ELR (cell line): ENCODE results near the gene PRR29.
"Not testable (repeated sequence)": the region's sequence is repeated elsewhere in the genome, so short reads cannot be mapped to it uniquely, and the experiment has no call there.

Experiments
- DNase-seq: peaks from one replicate; pipeline ENCODE4 v3.0.0-alpha.2; 2015; ENCODE audit warnings: low read depth

PRR29 gene

GRCh38 chr17:64015447-64015846 is 17.3 kb downstream of the PRR29 start:
- DNase-seq: no peak

GRCh38 chr17:64016231-64016784 is 18.2 kb downstream of the PRR29 start:
- DNase-seq: no peak

DNA sequence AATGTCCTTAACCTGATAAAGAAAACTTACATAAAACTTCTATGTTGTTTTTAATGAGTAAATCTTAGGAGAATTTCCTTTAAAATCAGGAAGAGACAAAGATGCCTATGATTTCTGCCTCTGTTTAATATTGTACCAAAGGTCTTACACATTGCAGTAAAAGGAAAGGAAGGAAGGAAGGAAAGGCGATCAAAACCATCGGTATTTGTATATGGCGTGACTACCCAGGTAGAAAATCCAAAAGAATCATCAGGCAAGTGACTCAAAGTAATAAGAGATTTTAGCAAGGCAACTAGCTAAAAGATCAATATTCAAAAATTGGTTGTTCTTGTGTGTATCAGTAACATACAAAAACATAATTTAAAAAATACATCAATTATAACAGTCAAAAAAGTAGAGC is 18.8 kb downstream of the PRR29 start:
- DNase-seq: no peak

DNA sequence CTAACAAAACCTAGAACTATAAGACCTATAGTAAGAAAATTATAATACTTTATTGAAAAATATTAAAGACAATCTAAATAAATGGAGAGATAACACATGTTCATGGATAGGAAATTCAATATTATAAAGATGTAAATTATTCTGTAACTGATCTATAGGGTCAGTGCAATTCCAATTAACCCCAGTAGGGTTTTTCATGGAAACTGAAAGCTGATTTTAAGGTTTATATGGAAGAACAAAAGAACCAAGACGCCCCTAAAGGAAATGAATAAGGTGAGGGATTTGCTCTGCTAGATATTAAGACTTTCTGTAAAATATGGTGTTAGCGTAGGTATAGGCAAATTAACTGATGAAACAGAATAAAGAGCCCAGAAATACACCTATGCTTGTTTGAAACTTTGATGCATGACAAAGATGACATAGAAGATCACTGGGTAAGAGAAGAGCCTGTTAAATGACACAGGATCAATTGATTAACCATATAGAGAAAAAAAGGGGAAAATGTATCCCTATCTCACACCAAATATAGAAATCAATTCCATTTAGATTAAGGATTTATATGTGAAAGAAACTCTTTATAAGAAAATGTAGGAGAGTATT is 19.3 kb downstream of the PRR29 start:
- peak; percentile 38 for DNase-seq

- DNase-seq: not testable (repeated sequence)
These were observed 21.4 kb downstream of the PRR29 start for GRCh38 chr17:64019551-64019961.

DNA sequence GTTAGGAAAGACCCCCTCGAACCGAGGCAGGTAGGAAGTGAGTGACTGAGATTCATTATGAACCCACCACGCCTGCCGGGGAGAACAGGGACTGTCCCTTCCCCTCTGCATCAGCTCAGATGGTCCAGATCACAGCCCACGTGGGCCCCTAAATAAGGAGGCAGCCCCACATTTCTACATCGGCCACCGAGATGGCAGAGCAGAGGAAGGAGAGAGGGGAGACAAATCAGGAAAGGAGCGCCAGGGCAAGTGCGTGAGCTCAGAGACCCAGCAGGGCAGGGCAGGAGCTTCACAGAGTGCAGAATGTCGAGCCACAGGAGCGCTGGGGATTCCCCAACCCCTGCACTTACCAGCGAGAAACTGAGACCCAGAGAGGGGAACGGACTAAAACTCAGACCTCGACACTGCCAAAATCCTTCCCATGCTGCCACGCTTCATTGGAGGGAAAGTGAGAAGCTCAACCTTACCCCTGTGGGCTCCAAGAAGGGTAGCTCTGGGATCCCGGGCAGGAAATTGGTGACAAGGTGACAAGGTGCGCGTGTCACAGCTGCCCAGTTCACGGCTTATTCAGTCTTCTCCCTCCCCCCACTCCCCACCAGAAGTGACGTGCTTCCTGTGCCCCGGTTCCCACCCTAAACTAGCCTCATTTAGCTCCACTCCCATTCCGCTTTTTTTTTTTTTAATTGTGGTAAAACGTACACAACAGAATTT is 22.1 kb downstream of the PRR29 start, which contains the start of gene ICAM2:
Gene ICAM2 (minus strand): TSS at position 578 of the 711 bp plus-strand sequence. CDS start 13,942 bp downstream, outside the sequence.
- DNase-seq: peak; percentile 33

DNA sequence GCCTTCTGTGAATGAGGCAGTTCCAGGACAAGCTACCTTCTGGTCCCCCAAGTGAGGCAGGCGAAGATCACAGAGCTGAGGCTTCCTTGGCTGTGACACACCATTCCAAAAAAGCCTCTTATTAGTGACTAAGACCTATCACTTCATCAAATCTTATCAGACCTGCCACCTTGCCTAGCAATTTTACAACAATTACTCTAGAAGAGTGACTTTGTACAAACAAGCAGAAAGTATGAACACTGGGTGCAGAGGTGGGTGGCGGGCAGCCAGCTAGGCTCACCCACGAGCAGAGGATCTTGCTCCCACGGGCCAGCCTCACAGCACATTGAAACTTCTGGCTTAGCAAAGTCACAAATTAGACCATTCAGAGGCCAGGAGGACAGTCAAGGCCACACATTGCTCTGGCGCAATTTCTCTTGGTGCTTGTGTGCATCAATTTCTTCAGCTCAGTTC is 24.5 kb downstream of the PRR29 start:
- no peak for DNase-seq

GRCh38 chr17:64024215-64024654 is 26.1 kb downstream of the PRR29 start:
- DNase-seq: no peak

DNA sequence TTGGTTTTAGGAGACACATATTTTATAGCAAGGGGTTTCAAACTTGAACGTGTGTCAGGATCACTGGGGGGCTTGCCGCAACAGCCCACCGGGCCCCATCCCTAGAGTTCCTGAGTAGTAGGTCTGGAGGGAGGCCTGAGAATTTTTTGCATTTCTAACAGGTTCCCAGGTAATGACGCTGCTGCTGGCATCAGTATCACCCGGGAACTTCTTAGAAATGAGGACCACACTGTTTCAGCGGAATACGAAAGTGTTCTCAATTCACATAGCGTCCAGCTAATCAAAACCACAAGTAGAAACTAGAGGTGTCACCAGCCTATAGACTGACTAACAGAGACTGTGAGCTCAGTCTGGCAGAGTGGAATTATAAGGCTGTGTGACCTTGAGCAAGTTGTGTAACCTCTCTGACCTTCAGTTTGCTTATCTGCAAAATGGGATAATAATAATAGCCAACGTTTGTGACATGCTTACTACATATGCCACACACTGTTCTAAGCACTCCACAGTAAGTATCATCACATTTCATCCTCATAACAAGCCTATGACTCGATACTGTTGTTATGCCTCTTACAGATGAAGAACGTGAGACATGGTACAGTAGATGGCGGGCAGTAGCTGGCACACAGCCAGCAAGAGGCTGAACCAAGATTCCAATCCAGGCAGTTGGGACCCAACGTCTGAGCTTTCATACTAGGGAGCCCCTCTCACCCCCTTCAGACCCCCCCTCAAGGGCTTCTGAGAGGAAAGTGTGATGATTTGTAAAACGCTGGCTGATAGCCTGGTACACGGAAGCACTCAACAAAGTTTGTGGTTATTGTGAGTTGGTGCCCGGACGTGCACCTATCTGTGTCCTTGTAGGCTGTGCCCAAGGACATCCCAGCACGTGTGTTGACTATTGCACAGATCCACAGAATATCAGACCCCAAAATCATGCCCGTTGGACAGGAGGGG is 26.9 kb downstream of the PRR29 start:
- DNase-seq: peak; percentile 55

DNA sequence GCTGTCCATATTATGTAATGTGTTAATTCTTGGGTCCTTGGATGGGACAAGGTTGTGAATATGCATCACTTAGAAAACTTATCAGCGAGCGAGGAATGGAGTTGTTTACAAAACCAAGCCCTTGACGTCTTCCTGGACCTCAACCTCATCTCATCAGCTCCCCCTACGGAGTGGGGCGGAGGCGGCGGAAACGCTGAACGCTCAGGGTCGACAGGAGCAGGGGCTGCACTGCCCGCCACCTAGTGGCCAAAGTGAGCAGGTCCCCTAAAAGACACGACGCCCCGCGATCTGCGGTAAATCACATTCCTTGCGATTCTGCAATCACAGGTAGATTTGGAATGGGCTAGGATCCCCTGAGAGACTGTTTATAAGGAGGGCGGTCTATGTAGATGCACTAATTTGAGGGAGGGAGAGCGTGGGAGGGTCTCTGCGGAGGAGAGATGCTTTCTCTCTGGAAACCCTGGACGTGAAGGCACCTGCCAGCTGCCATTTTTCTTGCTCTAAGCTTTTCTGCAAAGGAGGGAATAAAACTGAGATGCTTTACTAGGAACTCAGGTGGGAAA is 27.7 kb downstream of the PRR29 start:
- DNase-seq: peak; percentile 88

GRCh38 chr17:64028874-64029464 is 30.8 kb downstream of the PRR29 start:
- DNase-seq: peak; percentile 80

GRCh38 chr17:64032081-64032480 is 33.9 kb downstream of the PRR29 start:
- DNase-seq: peak; percentile 70

DNA sequence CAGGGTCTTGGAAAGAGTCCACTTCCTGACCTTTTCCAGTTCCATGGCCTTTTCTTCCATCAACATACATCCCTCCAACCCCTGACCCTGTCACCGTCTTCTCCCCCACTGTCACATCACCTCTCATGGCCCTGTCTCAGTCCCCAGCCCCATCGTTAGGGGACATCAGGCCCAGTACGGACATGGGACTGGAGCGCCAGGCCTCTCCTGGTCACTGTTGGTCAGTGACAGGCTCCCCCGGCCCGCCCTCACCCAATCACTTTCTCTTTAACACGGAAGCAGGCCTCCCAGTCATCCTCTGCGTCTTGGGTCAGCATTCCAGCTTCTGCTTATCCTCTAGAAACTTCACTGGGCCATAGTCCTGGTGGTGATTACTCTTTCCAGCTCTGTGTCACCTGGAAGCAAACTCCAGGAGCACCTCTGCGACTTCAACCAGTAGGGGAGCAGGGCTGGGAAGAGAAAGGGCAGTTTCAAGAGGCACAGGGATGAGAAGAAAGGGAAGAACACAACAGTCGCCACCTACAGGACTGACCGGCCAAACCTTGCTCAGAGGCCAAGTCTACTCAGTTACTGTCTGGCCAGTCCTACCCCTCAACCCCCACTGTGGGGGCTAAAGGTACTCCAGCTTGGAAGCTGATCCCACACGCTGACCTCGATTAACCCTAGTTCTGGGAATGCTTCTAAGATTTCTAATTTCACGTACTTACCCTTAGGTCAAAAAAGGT is 38.2 kb downstream of the PRR29 start:
- peak; percentile 32 for DNase-seq

DNA sequence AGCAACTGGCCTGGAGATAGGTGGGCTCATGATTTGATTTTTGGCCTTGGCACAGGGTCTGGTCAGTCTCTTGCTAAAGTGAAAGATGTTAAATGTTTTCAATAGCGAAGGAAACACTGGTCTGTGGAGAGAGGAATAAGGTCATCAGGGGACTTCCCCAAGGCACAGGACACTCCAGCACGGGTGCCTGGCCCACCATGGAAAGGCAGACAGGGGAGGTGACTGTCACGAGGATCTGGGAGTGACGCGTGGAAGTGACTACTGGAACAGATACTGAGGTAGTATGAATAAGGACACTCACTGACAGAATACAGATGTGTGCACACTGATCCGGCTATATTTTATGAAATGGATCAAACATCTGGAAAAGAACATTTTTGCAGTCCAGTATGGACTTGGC is 39.0 kb downstream of the PRR29 start:
- no peak for DNase-seq

- no peak for DNase-seq
These were observed 39.7 kb downstream of the PRR29 start for GRCh38 chr17:64037802-64038201.

GRCh38 chr17:64038331-64039105 is 40.4 kb downstream of the PRR29 start:
- DNase-seq: no peak

DNA sequence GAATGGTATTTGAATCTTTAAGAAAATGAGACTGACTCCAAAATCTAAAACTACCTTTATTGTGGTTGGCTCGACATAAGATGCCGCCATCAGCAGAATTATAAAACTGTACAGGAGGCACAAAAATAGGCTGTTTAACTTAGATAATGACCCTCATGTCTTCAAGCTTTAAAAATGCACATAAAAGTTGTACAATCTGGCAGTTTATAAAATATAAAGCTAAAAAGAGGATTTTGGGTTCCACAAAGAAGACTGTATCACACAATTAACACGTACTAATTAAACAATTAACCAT is 40.9 kb downstream of the PRR29 start:
- DNase-seq: no peak

DNA sequence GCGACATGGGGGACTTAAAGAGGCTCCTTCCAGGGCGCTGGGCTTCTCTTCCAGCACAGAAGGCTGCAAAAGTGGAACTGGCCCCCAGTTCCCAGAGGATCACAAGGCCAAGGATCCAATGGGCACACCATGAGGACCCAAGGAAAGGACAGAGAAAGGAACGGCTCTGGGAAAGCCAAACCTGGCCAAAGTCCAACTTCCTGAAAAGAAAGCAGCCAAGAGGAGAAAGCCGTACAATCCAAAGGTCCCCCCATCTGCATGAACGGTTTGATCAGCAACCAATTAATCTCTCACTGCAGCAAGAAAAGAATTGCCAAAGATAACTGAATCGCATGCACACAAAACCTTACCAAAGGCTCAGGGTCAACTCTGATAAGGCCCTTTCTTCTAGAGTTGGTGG is 42.1 kb downstream of the PRR29 start:
- DNase-seq: no peak

- DNase-seq: no peak
These were observed 43.8 kb downstream of the PRR29 start for GRCh38 chr17:64041912-64042311.
